Small intestine (tissue), 7 donors: ENCODE results near the gene EIF3C. TPM values are rescaled to one million over a fixed set of nuclear protein-coding genes. Genes with fewer than 3 reads are reported as not detected.
A peak's percentile ranks its signal among the peaks of the same experiment; 100 is the strongest.
"Not testable (repeated sequence)": the region's sequence is repeated elsewhere in the genome, so short reads cannot be mapped to it uniquely, and the experiment has no call there.

Experiments
- DNase-seq, 2 donors: peaks; one replicate each; pipeline versions ENCODE4 v3.0.0 to v3.0.0-alpha.2; 2013
- FAIRE-seq: peaks from 2 replicates; lab custom pipeline; 2012; peaks lifted over from hg19 to GRCh38; lab: Jason Lieb, UNC
- H3K27ac ChIP-seq, 3 donors: one replicate each; pipeline ENCODE4 v1.5.1; 2013; ENCODE audit warnings: low read length in 2 of 3, mild to moderate bottlenecking in 2 of 3, control low read depth in 1 of 3, inconsistent platforms in 1 of 3, low read depth in 1 of 3, moderate library complexity in 1 of 3
- H3K27me3 ChIP-seq, 3 donors: one replicate each; pipeline ENCODE4 v1.6.1; 2013; ENCODE audit warnings: low read length in 3 of 3, inconsistent platforms in 1 of 3; ENCODE audit not compliant: control insufficient read depth in 3 of 3, insufficient read depth in 3 of 3
- H3K36me3 ChIP-seq, 3 donors: one replicate each; pipeline ENCODE4 v1.6.1; 2013; ENCODE audit warnings: low read length in 3 of 3, inconsistent platforms in 1 of 3, low read depth in 1 of 3, mild to moderate bottlenecking in 1 of 3, moderate library complexity in 1 of 3; ENCODE audit not compliant: control insufficient read depth in 3 of 3, insufficient read depth in 2 of 3
- H3K4me1 ChIP-seq, 3 donors: one replicate each; pipeline ENCODE4 v1.6.1; 2013; ENCODE audit warnings: low read length in 2 of 3, inconsistent platforms in 1 of 3, low read depth in 1 of 3, mild to moderate bottlenecking in 1 of 3, moderate library complexity in 1 of 3; ENCODE audit not compliant: control insufficient read depth in 3 of 3, insufficient read depth in 2 of 3
- H3K4me3 ChIP-seq, 3 donors: one replicate each; pipeline ENCODE4 v1.5.1; 2013; ENCODE audit warnings: low read length in 3 of 3, control low read depth in 1 of 3, inconsistent platforms in 1 of 3, low read depth in 1 of 3, mild to moderate bottlenecking in 1 of 3, moderate library complexity in 1 of 3
- H3K9me3 ChIP-seq, 2 donors: one replicate each; pipeline ENCODE4 v1.6.1; 2013; ENCODE audit warnings: low read depth in 1 of 2, low read length in 1 of 2; ENCODE audit not compliant: control insufficient read depth in 2 of 2, insufficient read depth in 1 of 2
- WGBS, 3 donors: extraction: QIAGEN DNeasy Blood & Tissue Kit; methylation state at CpG; one replicate each; pipeline ENCODE4 v1.1.7; 2013; 5-methylcytosine and 5-hydroxymethylcytosine counted together
- polyA plus RNA-seq, 4 donors: library from polyadenylated mRNA; stranded (reverse) in 3 of 4; unstranded in 1 of 4; fragments of 200-250 nt in 3 of 4; fragments of 120-200 nt in 1 of 4; gene quantifications; one replicate each; pipeline versions ENCODE4 v1.2.1 to v1.2.3, GENCODE V29; 2013
- donor health status: healthy with polysubstance abuse.
- donor health status: control.
- donor health status: control.
- donor health status: Bipolar disorder and iron deficiency.
- donor health status: healthy.

Gene EIF3C
- polyA plus RNA-seq, 4 donors, result 430 to 869 (median 564) TPM

DNA sequence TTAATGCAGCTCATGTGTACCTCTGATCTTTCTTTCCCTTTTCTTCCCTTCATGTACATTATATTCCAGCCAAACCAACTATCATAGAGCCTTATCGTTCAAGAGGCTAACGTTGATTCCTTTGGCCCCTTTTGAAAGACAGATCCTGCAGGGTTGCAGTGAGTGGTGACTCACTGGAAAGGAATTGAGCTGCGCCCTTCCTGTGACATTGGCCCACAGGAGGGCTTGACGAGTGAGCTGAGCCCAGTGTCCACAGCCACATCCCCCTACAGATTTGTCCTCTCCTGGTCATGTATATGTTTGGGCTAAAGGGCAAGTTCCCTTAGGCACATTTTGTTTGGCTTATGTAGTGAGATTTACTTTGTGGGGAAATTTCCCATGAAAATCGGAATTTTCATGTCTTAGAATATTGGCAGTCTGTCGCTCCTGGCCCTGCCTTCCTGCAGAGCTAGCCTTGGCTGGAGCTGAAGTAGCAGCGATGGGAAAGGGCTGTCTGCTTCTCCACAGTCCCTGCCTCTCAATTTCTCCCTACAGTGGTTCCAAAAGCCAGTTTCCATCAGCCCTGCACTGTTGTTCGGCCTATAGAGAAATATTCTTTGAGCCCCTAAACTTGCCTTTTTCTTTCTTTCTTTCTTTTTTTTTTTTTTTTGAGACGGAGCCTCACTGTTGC, 21.3 kb downstream of the EIF3C start:
- FAIRE-seq, H3K27me3 ChIP-seq, H3K4me1 ChIP-seq, H3K9me3 ChIP-seq, H3K36me3 ChIP-seq, H3K27ac ChIP-seq, H3K4me3 ChIP-seq, DNase-seq: not testable (repeated sequence)
- whole genome bisulfite sequencing, 3 donors, result 72% methylated on average over 2 of the region's 9 CpGs; no CpG with 5 or more reads in 2 of the 3 donors

DNA sequence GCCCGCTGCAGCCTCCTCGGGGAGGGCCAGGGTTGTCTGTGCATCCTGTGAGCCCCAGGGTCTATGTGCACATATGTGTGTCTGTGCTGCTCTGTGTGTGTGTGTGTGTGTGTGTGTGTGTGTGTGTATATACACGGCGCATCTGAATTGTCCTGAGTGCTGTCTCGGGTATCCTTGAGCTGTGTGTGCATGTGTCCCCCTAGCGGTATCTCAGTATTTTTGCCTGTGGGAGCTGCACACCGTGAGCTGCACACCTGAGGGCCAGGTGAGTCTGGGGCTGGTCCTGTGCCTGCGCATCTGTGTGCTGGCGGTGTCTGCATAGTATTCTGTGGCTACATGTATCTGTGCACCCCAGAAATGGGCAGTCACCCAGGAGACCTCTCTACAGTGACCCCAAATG, 28.5 kb downstream of the EIF3C start:
- H3K36me3 ChIP-seq, H3K4me1 ChIP-seq, H3K4me3 ChIP-seq, H3K27me3 ChIP-seq, FAIRE-seq, H3K27ac ChIP-seq, DNase-seq, H3K9me3 ChIP-seq: not testable (repeated sequence)
- WGBS, 3 donors, result 5 to 8% methylated on average over 4 to 6 of the region's 9 CpGs; no CpG with 5 or more reads in 1 of the 3 donors

GRCh38 chr16:28740631-28741030, 29.4 kb downstream of the EIF3C start:
- not testable (repeated sequence) for FAIRE-seq, H3K9me3 ChIP-seq, H3K4me1 ChIP-seq, H3K36me3 ChIP-seq, H3K27ac ChIP-seq, H3K4me3 ChIP-seq, DNase-seq, H3K27me3 ChIP-seq
- 0 to 12% (median 2%) methylated on average over 1 to 17 of the region's 27 CpGs for WGBS, 3 donors

DNA sequence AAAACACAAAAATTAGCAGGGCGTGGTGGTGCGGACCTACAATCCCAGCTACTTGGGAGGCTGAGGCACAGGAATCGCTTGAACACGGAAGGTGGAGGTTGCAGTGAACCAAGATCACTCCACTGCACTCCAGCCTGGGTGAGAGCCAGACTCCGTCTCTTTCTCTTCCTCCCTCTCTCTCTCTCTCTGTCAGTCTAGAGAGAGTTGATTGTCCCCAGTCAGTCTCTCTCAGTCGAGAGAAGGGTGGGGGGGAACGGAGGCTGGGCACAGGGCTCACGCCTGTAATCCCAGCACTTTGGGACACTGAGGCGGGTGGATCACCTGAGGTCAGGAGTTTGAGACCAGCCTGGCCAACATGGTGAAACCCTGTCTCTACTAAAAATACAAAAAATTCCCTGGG, 30.0 kb downstream of the EIF3C start:
- H3K27me3 ChIP-seq, H3K9me3 ChIP-seq, FAIRE-seq: not testable (repeated sequence)

GRCh38 chr16:28746618-28747350, 35.5 kb downstream of the EIF3C start:
- peak in 1 of 2 donors; percentile 0 for DNase-seq
- not testable (repeated sequence) for H3K9me3 ChIP-seq, H3K4me1 ChIP-seq, H3K36me3 ChIP-seq, H3K27ac ChIP-seq, H3K27me3 ChIP-seq, H3K4me3 ChIP-seq, FAIRE-seq
- whole genome bisulfite sequencing, 3 donors, result 31% methylated on average over 23 of the region's 62 CpGs; no CpG with 5 or more reads in 2 of the 3 donors

More for the DNA sequence above, 30.0 kb downstream of the EIF3C start:
- not testable (repeated sequence) for H3K36me3 ChIP-seq, DNase-seq, H3K27ac ChIP-seq, H3K4me1 ChIP-seq, H3K4me3 ChIP-seq
- 40 to 100% (median 72%) methylated on average over 1 to 4 of the region's 9 CpGs for WGBS, 3 donors

- not testable (repeated sequence) for H3K4me3 ChIP-seq, H3K27me3 ChIP-seq, DNase-seq, H3K4me1 ChIP-seq, H3K36me3 ChIP-seq, H3K27ac ChIP-seq, FAIRE-seq, H3K9me3 ChIP-seq
- 10 to 16% (median 11%) methylated on average over 10 to 21 of the region's 33 CpGs for WGBS, 3 donors
Measured at GRCh38 chr16:28749997-28750465, 38.8 kb downstream of the EIF3C start.

GRCh38 chr16:28750469-28751067, 39.3 kb downstream of the EIF3C start:
- H3K27ac ChIP-seq, H3K9me3 ChIP-seq, H3K4me3 ChIP-seq, H3K4me1 ChIP-seq, H3K27me3 ChIP-seq, DNase-seq, H3K36me3 ChIP-seq, FAIRE-seq: not testable (repeated sequence)
- WGBS, 3 donors, result no CpG with 5 or more reads among the region's 48 CpGs

DNA sequence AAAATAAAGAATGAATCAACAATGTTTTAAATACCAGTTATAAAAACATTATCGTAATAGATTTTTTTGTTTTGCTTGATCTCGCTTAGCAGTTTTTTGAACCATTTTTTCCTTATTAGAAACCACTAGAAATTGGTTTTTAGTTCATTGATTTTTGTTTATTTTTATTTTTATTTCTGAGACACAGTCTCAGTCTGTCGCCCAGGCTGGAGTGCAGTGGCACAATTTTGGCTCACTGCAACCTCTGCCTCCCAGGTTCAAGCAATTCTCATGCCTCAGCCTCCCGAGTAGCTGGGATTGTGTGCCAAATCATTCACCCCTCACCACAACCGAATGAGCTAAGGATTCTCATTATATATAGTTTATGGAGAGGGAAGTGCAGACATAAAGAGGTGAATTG, 40.2 kb downstream of the EIF3C start, which contains the start of gene NPIPB9:
Gene NPIPB9, plus strand, starts transcription at position 301 of the 400 bp plus-strand sequence.
- not testable (repeated sequence) for H3K27me3 ChIP-seq, H3K4me3 ChIP-seq, H3K9me3 ChIP-seq, H3K4me1 ChIP-seq, H3K36me3 ChIP-seq, H3K27ac ChIP-seq, FAIRE-seq, DNase-seq
- no CpG with 5 or more reads among the region's 5 CpGs for WGBS, 3 donors
